HEK293 (cell line): ENCODE results near the gene HOXB4.

ENCODE experiments used
- BCL11B ChIP-seq: fragments of 450-650 bp; formaldehyde crosslinking; IDR thresholded peaks from 2 replicates; pipeline ENCODE4 v1.5.1; 2016; ENCODE audit warnings: low read depth, missing biosample characterization, missing genetic modification characterization
- CTCF ChIP-seq: fragments of 450-650 bp; formaldehyde crosslinking; IDR thresholded peaks from 2 replicates; pipeline ENCODE4 v1.5.1; 2016; ENCODE audit warnings: missing biosample characterization, missing genetic modification characterization
- TCF7L2 ChIP-seq: IDR thresholded peaks from 2 replicates; pipeline ENCODE4 v1.6.1; 2011; ENCODE audit warnings: low read depth, mild to moderate bottlenecking, inconsistent platforms, low read length, moderate library complexity, borderline replicate concordance
- ZNF555 ChIP-seq: fragments of 450-650 bp; formaldehyde crosslinking; conservative IDR thresholded peaks from 2 replicates; pipeline ENCODE4 v1.5.1; 2017; ENCODE audit warnings: missing biosample characterization, mild to moderate bottlenecking, missing genetic modification characterization, inconsistent platforms
- ZNF596 ChIP-seq: fragments of 450-650 bp; IDR thresholded peaks from 2 replicates; pipeline ENCODE4 v1.5.0; 2018; ENCODE audit warnings: missing biosample characterization, mild to moderate bottlenecking, missing genetic modification characterization, moderate library complexity

DNA sequence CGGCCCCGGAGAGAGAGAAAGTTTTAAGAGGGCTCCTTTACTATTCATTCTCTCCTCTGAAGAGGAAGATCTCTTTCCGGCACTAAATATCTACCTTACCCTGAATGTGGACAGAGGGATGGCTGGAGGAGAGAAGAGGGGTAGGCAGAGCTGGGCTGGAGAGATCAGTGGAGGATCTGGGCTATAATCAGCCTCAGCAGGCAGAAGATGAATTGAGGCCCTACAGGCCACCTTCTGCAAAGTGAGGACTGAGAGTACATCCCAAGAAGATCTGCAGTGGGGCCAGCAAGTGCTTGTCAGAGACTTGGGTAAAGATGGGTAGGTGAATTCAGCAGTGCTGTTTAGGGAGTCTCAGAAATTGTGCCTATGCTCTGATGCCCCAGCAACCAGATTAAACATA lies 40.8 kb downstream of the HOXB4 start:
- TF ChIP-seq ZNF596 (tag by site-specific recombination) (no peak), CTCF (no peak), BCL11B (tag by site-specific recombination) (no peak), ZNF555 (tag by site-specific recombination) (no peak), TCF7L2 (no peak)
